Heart left ventricle (tissue), 16 donors: Measurements from ENCODE around the gene DIAPH2. TPM values are rescaled to one million over a fixed set of nuclear protein-coding genes. Genes with fewer than 3 reads are reported as not detected.

ENCODE experiments used
- ATAC-seq, 4 donors: fragments of 200-7000 bp; cut with Tn5 transposase; one replicate each; pipeline ENCODE4 v1.9.1; 2020 to 2022; ENCODE audit warnings: moderate library complexity in 4 of 4, mild to moderate bottlenecking in 3 of 4, moderate number of reproducible peaks in 1 of 4
- DNase-seq, 5 donors: peaks; one replicate each; pipeline ENCODE4 v3.0.0-alpha.2; 2020
- H3K27ac ChIP-seq, 12 donors: fragments of 200-600 bp; sonication (generic) in 4 of 12; one replicate each; pipeline versions ENCODE4 v1.5.0 to v1.8.0; 2016 to 2022; ENCODE audit warnings: mild to moderate bottlenecking in 2 of 12
- H3K27me3 ChIP-seq, 9 donors: fragments of 200-600 bp; sonication (generic) in 2 of 9; one replicate each; pipeline versions ENCODE4 v1.5.1 to v1.8.0; 2016 to 2022; ENCODE audit warnings: mild to moderate bottlenecking in 3 of 9
- H3K36me3 ChIP-seq, 9 donors: fragments of 200-600 bp; sonication (generic) in 2 of 9; one replicate each; pipeline versions ENCODE4 v1.5.0 to v1.8.0; 2018 to 2022; ENCODE audit warnings: mild to moderate bottlenecking in 2 of 9
- H3K4me1 ChIP-seq, 12 donors: fragments of 200-600 bp; sonication (generic) in 4 of 12; one replicate each; pipeline versions ENCODE4 v1.5.0 to v1.8.0; 2016 to 2022; ENCODE audit warnings: mild to moderate bottlenecking in 3 of 12
- H3K4me3 ChIP-seq, 12 donors: fragments of 200-600 bp; sonication (generic) in 4 of 12; one replicate each; pipeline versions ENCODE4 v1.5.0 to v1.8.0; 2017 to 2022; ENCODE audit warnings: mild to moderate bottlenecking in 9 of 12, moderate library complexity in 4 of 12
- H3K9me3 ChIP-seq, 12 donors: fragments of 200-600 bp; sonication (generic) in 4 of 12; one replicate each; pipeline versions ENCODE4 v1.5.0 to v1.8.0; 2016 to 2022; ENCODE audit warnings: mild to moderate bottlenecking in 1 of 12
- CTCF ChIP-seq, 12 donors: fragments of 200-600 bp; sonication (generic) in 4 of 12; IDR thresholded peaks; one replicate each; pipeline versions ENCODE4 v1.5.0 to v1.8.0; 2018 to 2022; ENCODE audit warnings: antibody characterized with exemption in 12 of 12, mild to moderate bottlenecking in 5 of 12
- POLR2A ChIP-seq, 2 donors: fragments of 450-650 bp; IDR thresholded peaks; one replicate each; pipeline ENCODE4 v1.6.1; 2017; ENCODE audit warnings: antibody characterized with exemption in 2 of 2, mild to moderate bottlenecking in 2 of 2, moderate library complexity in 2 of 2
- WGBS, 4 donors: extraction: QIAGEN DNeasy Blood & Tissue Kit in 2 of 4; methylation state at CpG; one replicate each; pipeline versions ENCODE4 v1.1.5 to v1.1.7; 2013 to 2018; 5-methylcytosine and 5-hydroxymethylcytosine counted together
- intact Hi-C, 10 donors: fragments of 100-400 bp; cut with DNase I; formaldehyde crosslinking; loops; one replicate each; pipeline versions ENCODE4 v1.11.1 to v1.14.2; 2022
- polyA plus RNA-seq, 2 donors: library from polyadenylated mRNA; stranded (reverse); fragments of 200-250 nt; gene quantifications; one replicate each; pipeline ENCODE4 v1.2.3, GENCODE V29; 2013
- total RNA-seq, 9 donors: library from RNA; depleted of rRNA in 2 of 9; stranded (reverse); fragments of >200 nt in 2 of 9; fragmentation: NEBNext Ultra II Directional in 3 of 9; extraction: Animal tissue kit (Norgen Biotek cat#: 25700) in 3 of 9; gene quantifications; one replicate each; pipeline versions ENCODE4 v1.1.0 to v1.2.4, GENCODE V29; 2016 to 2023
- donor health status: ischemic (EF 13 %, LVEDD 7.1; RV severe dilation, severe dysfunction).
- donor health status: healthy with polysubstance abuse.
- donor health status: DM: no; HTN: yes; CAD: no.
- donor health status: DM: no; HTN: no; CAD: no.
- donor health status: ischemic (EF 25% LVEDD 6.9; RV normal size, moderate dysfunction).
- donor health status: ischemic (EF 25% LVEDD 5.7; RV mildly dilated, moderate dysfunction).
- donor health status: healthy.
- donor health status: DM: yes; HTN: yes; CAD: no.
- donor health status: ischemic (EF 35%, LVEDD 5.7; RV mildly dilated, moderate dysfunction).
- donor health status: nonischemic (EF 11% LVEDD 7.7; RV severe dilation, severe dysfunction).
- donor health status: DM: yes; HTN: yes; CAD: no.
- donor health status: PGD.
- donor health status: ischemic (EF 29% LVEDD 5.4; RV normal size, mild dysfunction).
- donor health status: nonischemic (EF 23%, LVEDD 6.1; RV moderate dilation, normal function).

The DIAPH2 gene
- total and polyA plus RNA-seq, 11 donors = 3.7 to 18.8 (median 12.3) TPM

GRCh38 chrX:97334850-97335249, 650.2 kb downstream of the DIAPH2 start:
- Histone ChIP-seq H3K9me3 (no peaks in the 10 kb centered on the region), H3K27me3 (no peaks in the 10 kb centered on the region), H3K27ac (no peak overlapping the region), H3K4me1 (no peaks in the 10 kb centered on the region), H3K4me3 (no peak overlapping the region), H3K36me3 (no peaks in the 10 kb centered on the region)
- TF ChIP-seq CTCF (IDR thresholded peaks at IDR 0.05) (no peak), POLR2A (IDR thresholded peaks at IDR 0.05) (no peak)
- 88 to 99% (median 95%) methylated on average over 9 of the region's 9 CpGs for WGBS, 4 donors
- no peak for ATAC-seq
- DNase-seq = no peak
- intact Hi-C loops = no loop called here

- Histone ChIP-seq H3K4me1 (no peaks in the 10 kb centered on the region), H3K36me3 (no peaks in the 10 kb centered on the region), H3K9me3 (no peaks in the 10 kb centered on the region), H3K27me3 (no peaks in the 10 kb centered on the region), H3K4me3 (no peak overlapping the region), H3K27ac (no peak overlapping the region)
- no peak for TF ChIP-seq CTCF (IDR thresholded peaks at IDR 0.05)
- no peak for TF ChIP-seq POLR2A (IDR thresholded peaks at IDR 0.05)
- WGBS, 4 donors = 46 to 75% (median 60%) methylated on average over 2 of the region's 2 CpGs
- no peak for DNase-seq
- ATAC-seq = no peak
- intact Hi-C loops = no loop called here
Measured at GRCh38 chrX:97344724-97345123, 660.1 kb downstream of the DIAPH2 start.

GRCh38 chrX:97358941-97359340, 674.3 kb downstream of the DIAPH2 start:
- WGBS, 4 donors = 87 to 97% (median 92%) methylated on average over 2 of the region's 2 CpGs
- intact Hi-C loops = no loop called here
- TF ChIP-seq POLR2A (IDR thresholded peaks at IDR 0.05) (no peak), CTCF (IDR thresholded peaks at IDR 0.05) (no peak)
- H3K36me3 ChIP-seq = no peaks in the 10 kb centered on the region
- H3K4me3 ChIP-seq = no peak overlapping the region
- no peak overlapping the region for H3K27ac ChIP-seq
- no peaks in the 10 kb centered on the region for H3K9me3 ChIP-seq
- H3K27me3 ChIP-seq = no peaks in the 10 kb centered on the region
- no peak for ATAC-seq
- peaks cover 0 to 9% (median 0%) of the 10 kb centered on the region in 12 donors for H3K4me1 ChIP-seq
- DNase-seq = no peak

- Histone ChIP-seq H3K4me3 (no peak overlapping the region), H3K27me3 (peaks cover 0 to 12% (median 0%) of the 10 kb centered on the region in 9 donors), H3K4me1 (no peaks in the 10 kb centered on the region), H3K27ac (no peak overlapping the region), H3K9me3 (no peaks in the 10 kb centered on the region), H3K36me3 (no peaks in the 10 kb centered on the region)
- TF ChIP-seq CTCF (IDR thresholded peaks at IDR 0.05) = no peak
- TF ChIP-seq POLR2A (IDR thresholded peaks at IDR 0.05) = no peak
- intact Hi-C loops = no loop called here
- no peak for DNase-seq
- no peak for ATAC-seq
Measured at GRCh38 chrX:97363843-97364242, 679.2 kb downstream of the DIAPH2 start.
